Measurements from ENCODE around the gene RESF1.

GRCh38 chr12:31923063-31923412 lies 36.2 kb upstream of the RESF1 start:
- TF ChIP-seq CTCF (IDR thresholded peaks at IDR 0.05; ENCODE audit: extremely low read depth in 1 of 2, insufficient read depth in 1 of 2, low read depth in 1 of 2, low read length in 2 of 2) (no peak), JUN (IDR thresholded peaks at IDR 0.05; ENCODE audit: borderline replicate concordance, insufficient read depth, insufficient read length, low read depth) (no peak), POLR2A (IDR thresholded peaks at IDR 0.05; ENCODE audit: low read depth, low read length) (no peak), EZH2 (IDR thresholded peaks at IDR 0.05; ENCODE audit: borderline replicate concordance, low read depth, low read length, severe bottlenecking) (no peak), MAX (IDR thresholded peaks at IDR 0.05; ENCODE audit: insufficient read depth, insufficient read length) (no peak)
